Stimulated activated naive B cell treated with anti-CD40 and anti-IgM and Interleukin-4, amounts not matched to agents 10 μg/mL and 1 μg/mL and 100 μg/mL, for 72 hours (primary cell): ENCODE results near the gene GFRA1.

ENCODE experiments used
- ATAC-seq, 2 donors: fragments of 150-1000 bp; cut with Tn5 transposase; replicated peaks; 2 replicates each; pipeline ENCODE4 v1.10.0; 2021; ENCODE audit warnings: moderate library complexity in 1 of 2
- DNase-seq: peaks from one replicate; pipeline ENCODE4 v3.0.0; 2021
- H3K27ac Mint-ChIP-seq: one replicate; pipeline ENCODE4 v1.8.0; 2022; ENCODE audit warnings: mild to moderate bottlenecking, mixed read lengths
- H3K27me3 Mint-ChIP-seq, 2 donors: one replicate each; pipeline ENCODE4 v1.8.0; 2022; ENCODE audit warnings: mixed read lengths in 2 of 2
- H3K36me3 Mint-ChIP-seq, 2 donors: one replicate each; pipeline ENCODE4 v1.8.0; 2022; ENCODE audit warnings: mixed read lengths in 2 of 2, mild to moderate bottlenecking in 1 of 2
- H3K4me1 Mint-ChIP-seq, 2 donors: one replicate each; pipeline ENCODE4 v1.8.0; 2022; ENCODE audit warnings: mixed read lengths in 2 of 2, mild to moderate bottlenecking in 1 of 2
- H3K4me3 Mint-ChIP-seq, 2 donors: one replicate each; pipeline ENCODE4 v1.8.0; 2022; ENCODE audit warnings: mild to moderate bottlenecking in 2 of 2, mixed read lengths in 2 of 2, moderate library complexity in 1 of 2
- H3K9me3 Mint-ChIP-seq, 2 donors: one replicate each; pipeline ENCODE4 v1.8.0; 2022; ENCODE audit warnings: mixed read lengths in 2 of 2, mild to moderate bottlenecking in 1 of 2

Gene GFRA1

DNA sequence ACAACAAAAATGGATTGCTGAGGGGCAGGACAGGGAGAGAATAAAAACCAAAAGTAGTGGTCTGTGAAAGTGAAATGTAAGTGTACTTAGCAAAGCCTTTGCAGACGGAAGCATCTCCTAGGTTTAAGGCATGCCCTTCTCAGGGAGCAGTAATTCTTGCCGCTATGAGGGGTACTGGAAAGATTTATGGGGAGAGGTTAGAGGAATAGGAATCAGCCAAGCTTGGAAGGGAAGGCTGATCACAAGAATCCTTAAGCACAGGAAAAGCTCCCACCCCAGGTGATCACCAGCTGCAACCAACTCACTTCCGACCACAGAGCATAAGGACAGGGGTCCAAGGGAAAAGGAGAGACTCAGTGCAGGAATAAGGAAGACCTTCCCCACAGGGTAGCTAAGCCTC, 10.3 kb downstream of the GFRA1 start:
- no peak for ATAC-seq
- DNase-seq, result no peak
- H3K27me3 Mint-ChIP-seq, result peaks cover 2 to 16% of the 10 kb centered on the region in 2 donors
- no peaks in the 10 kb centered on the region for H3K36me3 Mint-ChIP-seq
- H3K4me1 Mint-ChIP-seq, result no peaks in the 10 kb centered on the region
- H3K27ac Mint-ChIP-seq, result no peak overlapping the region
- H3K9me3 Mint-ChIP-seq, result no peaks in the 10 kb centered on the region
- no peak overlapping the region for H3K4me3 Mint-ChIP-seq

DNA sequence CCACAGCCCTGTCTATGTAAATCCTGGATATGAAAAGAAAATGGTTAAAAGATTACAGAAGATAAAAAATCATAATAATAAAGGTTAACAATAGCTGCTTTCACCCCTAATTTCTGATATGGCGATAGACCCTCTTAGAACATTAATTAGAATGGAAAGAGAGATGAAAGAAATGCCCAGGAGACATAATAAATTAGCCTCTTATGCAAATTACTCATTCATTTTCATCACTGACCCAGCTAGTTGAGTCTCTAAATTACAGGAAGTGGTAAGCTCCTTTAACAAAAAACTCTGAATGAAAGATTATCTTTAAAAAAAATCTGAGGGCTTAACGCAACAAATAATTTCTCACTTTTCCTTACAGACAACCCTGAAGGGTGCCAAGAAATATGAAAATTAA, 12.4 kb downstream of the GFRA1 start:
- H3K4me1 Mint-ChIP-seq, result no peaks in the 10 kb centered on the region

DNA sequence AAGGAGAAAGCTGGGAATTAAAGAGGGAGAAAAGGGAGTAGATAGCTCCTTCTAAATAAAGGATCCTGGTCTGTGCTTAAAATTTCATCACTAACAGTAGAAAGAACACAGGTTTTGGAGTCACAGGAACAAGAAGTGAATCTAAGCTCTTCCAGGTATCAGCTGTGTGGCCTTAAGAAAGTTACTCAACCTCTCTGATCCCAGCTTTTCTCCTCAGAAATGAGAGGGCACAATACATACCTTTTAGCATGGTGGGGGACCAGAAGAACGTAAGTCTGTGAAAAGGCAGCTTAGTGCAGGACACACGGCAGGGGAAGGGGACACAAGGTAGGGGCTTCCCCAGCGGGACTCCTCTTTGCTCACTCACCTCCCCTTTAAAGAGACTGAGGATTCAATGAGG, 13.4 kb downstream of the GFRA1 start:
- no peaks in the 10 kb centered on the region for H3K4me1 Mint-ChIP-seq
- peaks cover 0 to 16% of the 10 kb centered on the region in 2 donors for H3K27me3 Mint-ChIP-seq
- ATAC-seq, result no peak
- no peaks in the 10 kb centered on the region for H3K9me3 Mint-ChIP-seq
- DNase-seq, result no peak
- no peak overlapping the region for H3K27ac Mint-ChIP-seq
- H3K36me3 Mint-ChIP-seq, result no peaks in the 10 kb centered on the region
- H3K4me3 Mint-ChIP-seq, result no peak overlapping the region

More for the DNA sequence above, 12.4 kb downstream of the GFRA1 start:
- H3K27me3 Mint-ChIP-seq, result peaks cover 0 to 16% of the 10 kb centered on the region in 2 donors
- H3K4me3 Mint-ChIP-seq, result no peak overlapping the region
- H3K36me3 Mint-ChIP-seq, result no peaks in the 10 kb centered on the region
- no peak overlapping the region for H3K27ac Mint-ChIP-seq
- DNase-seq (no peak), ATAC-seq (no peak)
- no peaks in the 10 kb centered on the region for H3K9me3 Mint-ChIP-seq

DNA sequence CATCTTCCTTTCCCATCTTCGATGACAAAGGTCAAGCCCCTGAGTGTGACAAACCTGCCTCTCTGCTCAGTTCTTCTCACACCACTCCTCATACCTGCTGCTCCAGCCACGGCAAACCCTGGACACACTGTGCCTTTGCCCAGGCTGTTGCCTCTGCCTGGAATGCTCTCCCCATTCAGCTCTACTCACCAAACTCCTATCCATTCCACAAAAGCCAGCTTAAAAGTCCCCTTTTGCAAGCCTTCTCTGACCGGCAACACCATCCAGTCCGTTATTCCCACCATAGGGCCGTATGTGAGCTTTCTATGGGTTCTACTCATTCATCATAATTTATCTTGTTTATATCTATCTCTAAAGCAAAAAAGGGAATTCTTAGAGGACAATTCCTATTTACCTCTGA, 15.2 kb downstream of the GFRA1 start:
- no peaks in the 10 kb centered on the region for H3K9me3 Mint-ChIP-seq
- peaks cover 0 to 16% of the 10 kb centered on the region in 2 donors for H3K27me3 Mint-ChIP-seq
- ATAC-seq (no peak), DNase-seq (no peak)
- H3K4me1 Mint-ChIP-seq, result no peaks in the 10 kb centered on the region
- H3K4me3 Mint-ChIP-seq, result no peak overlapping the region
- H3K36me3 Mint-ChIP-seq, result no peaks in the 10 kb centered on the region
- no peak overlapping the region for H3K27ac Mint-ChIP-seq

DNA sequence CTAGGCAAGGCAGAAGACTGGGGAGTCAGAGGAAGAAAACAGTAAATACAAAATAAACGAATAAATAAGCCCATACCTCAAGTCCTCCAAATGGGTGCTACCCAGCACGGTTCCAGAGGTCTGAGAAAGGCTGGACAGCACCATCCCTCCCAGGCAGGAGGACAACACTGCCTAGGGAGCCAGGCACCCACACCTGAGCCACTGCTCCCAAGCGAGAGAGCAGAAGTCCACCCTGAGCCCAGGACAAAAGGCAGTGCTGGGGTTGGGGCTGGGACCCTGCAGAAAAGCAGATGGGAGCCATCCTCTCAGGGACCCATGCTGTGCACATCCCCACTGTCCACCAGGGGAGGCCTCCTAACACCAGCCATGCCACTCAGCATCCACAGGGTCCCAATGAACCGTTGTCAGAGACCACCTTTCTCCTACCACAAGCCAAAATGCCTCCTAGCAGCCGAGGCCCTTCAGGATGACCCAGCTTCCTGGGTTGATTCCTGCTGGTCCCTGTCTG, 16.2 kb downstream of the GFRA1 start:
- no peak overlapping the region for H3K4me3 Mint-ChIP-seq
- ATAC-seq (no peak), DNase-seq (no peak)
- H3K9me3 Mint-ChIP-seq, result no peaks in the 10 kb centered on the region
- peaks cover 0 to 16% of the 10 kb centered on the region in 2 donors for H3K27me3 Mint-ChIP-seq
- no peak overlapping the region for H3K27ac Mint-ChIP-seq
- H3K36me3 Mint-ChIP-seq, result no peaks in the 10 kb centered on the region
- H3K4me1 Mint-ChIP-seq, result no peaks in the 10 kb centered on the region

DNA sequence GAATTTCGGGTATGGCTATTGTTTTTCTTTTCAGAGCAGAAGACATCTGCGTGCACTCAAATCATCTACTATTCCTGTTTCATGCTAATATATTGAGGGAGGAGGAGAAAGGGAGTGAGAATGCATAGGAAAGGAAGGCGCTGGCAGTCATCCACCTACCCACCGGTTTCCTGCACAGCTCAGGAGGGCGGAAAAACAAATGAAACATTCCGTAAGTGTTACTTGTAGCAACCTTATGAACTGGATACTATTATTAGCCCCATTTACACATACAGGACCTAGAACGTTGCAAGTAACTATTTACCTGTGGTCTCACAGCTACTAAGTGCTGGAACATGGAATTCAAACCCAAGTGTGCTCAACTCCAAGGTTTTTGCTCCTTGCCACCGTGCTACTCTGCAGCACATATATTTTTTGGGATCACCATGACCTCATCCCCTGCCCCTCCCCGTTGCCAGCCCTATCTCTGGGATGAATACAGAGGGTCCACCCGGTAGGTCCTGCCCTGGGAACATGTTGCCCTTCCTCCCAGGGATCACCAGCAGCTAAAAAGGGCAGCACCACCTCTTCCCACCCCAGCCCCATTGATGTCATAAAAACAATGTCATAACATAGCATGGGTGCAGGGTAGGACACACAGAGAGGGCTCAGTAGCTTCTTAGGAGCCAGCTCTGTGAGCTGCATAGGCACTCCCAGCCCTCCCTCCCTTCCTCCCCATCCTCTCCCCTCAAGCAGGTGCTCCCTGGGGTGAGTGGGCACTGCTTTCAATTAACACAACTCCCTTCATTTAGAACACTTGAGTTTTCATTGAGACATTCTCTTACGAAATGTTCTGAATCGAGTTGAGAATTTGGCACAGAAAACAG, 16.9 kb downstream of the GFRA1 start:
- Mint-ChIP-seq H3K4me1 (no peaks in the 10 kb centered on the region), H3K36me3 (no peaks in the 10 kb centered on the region), H3K9me3 (no peaks in the 10 kb centered on the region), H3K27ac (no peak overlapping the region), H3K4me3 (no peak overlapping the region), H3K27me3 (peaks cover 0 to 16% of the 10 kb centered on the region in 2 donors)
- ATAC-seq, result no peak
- DNase-seq, result no peak

DNA sequence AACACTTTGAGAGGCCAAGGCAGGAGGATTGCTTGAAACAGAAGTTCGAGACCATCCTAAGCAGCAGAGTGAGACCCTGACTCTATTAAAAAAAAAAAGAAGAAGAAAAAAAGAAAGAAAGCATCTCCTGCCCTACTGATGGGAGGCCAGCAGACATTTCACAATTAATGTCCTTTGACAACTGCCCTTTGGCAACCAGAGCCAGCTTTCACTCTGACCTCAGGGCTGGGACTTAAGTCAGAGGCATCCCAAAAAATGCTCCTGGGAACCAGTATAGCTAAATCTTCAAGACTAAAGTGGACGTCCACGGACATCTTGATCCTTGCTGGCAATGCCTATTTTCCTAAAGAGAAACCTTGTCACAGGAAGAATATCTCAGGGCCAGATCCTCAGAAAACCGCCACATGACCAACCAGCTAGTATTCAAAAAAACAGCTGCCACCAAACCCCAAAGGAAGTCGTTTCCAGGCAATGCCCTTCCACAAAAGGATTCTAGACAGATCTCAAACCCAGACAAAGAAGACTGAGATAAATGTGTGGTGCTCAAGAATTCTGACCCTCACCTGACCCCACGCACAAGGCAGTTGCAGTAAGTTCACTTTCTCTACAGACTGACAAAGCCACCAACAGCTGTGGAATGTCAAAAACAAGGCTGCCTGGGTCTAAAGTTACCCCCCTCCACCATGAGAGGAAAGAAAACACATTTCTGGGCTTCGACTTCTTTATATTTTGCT, 18.4 kb downstream of the GFRA1 start:
- no peaks in the 10 kb centered on the region for H3K4me1 Mint-ChIP-seq
- DNase-seq, result no peak
- ATAC-seq, result no peak

DNA sequence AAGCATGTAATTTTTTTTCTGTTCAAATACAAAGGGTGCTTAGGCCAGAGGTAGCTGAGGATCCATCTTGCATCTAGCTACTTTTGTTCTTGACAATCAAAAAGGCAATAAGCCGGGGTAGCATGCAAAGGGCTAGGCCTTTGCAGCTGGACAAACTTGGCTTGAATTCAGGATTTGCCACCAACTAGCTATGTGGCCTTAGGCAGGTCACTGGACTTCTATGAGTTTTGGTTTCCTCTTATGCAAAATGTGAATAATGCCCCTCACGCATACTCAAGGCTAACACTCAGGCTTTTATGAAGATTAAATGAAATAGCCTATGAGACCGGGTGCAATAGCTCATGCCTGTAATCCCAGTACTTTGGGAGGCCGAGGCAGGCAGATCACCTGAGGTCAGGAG, 19.3 kb downstream of the GFRA1 start:
- DNase-seq (no peak), ATAC-seq (no peak)
- H3K27me3 Mint-ChIP-seq, result peaks cover 0 to 9% of the 10 kb centered on the region in 2 donors
- H3K4me1 Mint-ChIP-seq, result no peaks in the 10 kb centered on the region
- H3K9me3 Mint-ChIP-seq, result no peaks in the 10 kb centered on the region
- H3K27ac Mint-ChIP-seq, result no peak overlapping the region
- H3K36me3 Mint-ChIP-seq, result no peaks in the 10 kb centered on the region
- no peak overlapping the region for H3K4me3 Mint-ChIP-seq

More for the DNA sequence above, 18.4 kb downstream of the GFRA1 start:
- Mint-ChIP-seq H3K36me3 (no peaks in the 10 kb centered on the region), H3K4me3 (no peak overlapping the region), H3K27me3 (peaks cover 0 to 13% of the 10 kb centered on the region in 2 donors), H3K9me3 (no peaks in the 10 kb centered on the region), H3K27ac (no peak overlapping the region)

DNA sequence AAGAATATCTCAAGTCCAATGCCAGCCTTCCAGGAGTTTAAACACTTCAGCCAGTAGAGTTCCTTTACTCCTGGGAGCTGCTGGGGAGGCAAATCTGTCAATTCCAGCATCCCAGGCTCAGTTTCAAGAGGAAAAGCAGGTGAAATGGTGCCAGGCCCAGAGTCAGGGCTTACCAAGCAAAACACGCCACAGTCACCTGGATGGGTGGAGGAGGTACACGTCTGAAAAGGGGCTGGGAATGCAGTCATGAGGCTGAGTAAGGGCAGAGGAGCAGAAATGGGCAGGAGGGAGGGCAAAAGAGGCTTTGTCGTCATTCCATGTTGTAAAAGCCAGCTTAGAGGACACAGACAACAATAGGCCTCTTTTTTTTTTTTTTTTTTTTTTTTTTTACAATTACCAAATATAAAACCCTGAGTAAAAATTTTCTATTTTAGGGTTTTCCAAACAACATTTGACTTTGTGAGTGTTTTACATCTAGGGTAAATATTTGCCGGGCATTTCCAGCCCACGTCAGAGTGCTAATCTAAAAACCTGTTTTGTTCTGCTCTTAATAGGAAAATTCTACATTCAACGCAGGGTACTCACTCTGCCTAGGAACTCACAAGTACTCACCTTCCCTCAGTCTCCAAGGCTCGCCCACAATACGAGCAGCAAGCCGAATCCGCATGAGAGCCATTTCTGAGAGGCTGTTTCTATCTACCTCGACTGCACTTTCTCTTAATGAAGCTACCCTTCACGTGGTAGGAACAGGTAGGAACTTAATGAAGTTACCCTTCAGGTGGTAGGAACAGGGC, 21.2 kb downstream of the GFRA1 start:
- no peak overlapping the region for H3K4me3 Mint-ChIP-seq
- H3K9me3 Mint-ChIP-seq, result no peaks in the 10 kb centered on the region
- H3K36me3 Mint-ChIP-seq, result no peaks in the 10 kb centered on the region
- H3K27me3 Mint-ChIP-seq, result peaks cover 0 to 3% of the 10 kb centered on the region in 2 donors
- ATAC-seq (no peak), DNase-seq (no peak)
- H3K4me1 Mint-ChIP-seq, result no peaks in the 10 kb centered on the region
- no peak overlapping the region for H3K27ac Mint-ChIP-seq

DNA sequence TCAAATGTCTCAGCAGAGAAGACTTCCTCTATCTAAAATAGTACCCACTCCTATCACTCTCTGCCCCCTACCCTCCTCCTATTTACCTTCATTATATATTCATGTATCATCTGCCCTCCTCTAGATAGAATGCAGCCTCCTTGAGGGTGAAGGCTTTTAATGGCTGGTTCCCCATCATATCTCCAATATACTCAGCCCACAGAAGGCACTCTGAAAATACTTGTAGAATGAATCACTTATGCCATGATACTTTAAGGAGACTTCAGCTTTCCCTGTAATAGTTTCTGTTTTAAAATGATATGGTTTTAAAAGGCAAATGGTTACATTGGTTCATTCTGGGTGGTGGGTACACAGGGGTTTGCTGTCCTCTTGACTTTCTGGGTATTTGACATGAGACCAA, 25.3 kb downstream of the GFRA1 start:
- H3K27me3 Mint-ChIP-seq, result no peaks in the 10 kb centered on the region
- ATAC-seq (no peak), DNase-seq (no peak)
- H3K27ac Mint-ChIP-seq, result no peak overlapping the region
- H3K9me3 Mint-ChIP-seq, result peaks cover 0 to 2% of the 10 kb centered on the region in 2 donors
- no peaks in the 10 kb centered on the region for H3K4me1 Mint-ChIP-seq
- H3K4me3 Mint-ChIP-seq, result no peak overlapping the region
- H3K36me3 Mint-ChIP-seq, result no peaks in the 10 kb centered on the region

DNA sequence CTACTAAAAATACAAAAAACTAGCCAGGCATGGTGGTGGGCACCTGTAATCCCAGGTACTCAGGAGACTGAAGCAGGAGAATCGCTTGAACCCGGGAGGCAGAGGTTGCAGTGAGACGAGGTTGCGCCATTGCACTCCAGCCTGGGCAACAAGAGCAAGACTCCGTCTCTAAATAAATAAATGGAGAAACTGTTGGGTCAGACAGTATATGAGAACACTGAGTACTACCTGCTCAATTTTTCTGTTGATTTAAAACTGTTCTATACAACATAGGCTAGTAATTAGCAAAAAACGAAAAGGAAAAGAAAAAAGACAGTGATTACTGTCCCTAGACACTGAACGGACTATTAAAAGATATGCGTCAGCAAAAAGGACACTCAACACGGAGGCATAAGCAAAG, 26.7 kb downstream of the GFRA1 start:
- H3K9me3 Mint-ChIP-seq, result peaks cover 0 to 2% of the 10 kb centered on the region in 2 donors
- no peaks in the 10 kb centered on the region for H3K27me3 Mint-ChIP-seq
- H3K4me1 Mint-ChIP-seq, result no peaks in the 10 kb centered on the region
- H3K4me3 Mint-ChIP-seq, result no peak overlapping the region
- ATAC-seq (no peak), DNase-seq (no peak)
- H3K27ac Mint-ChIP-seq, result no peak overlapping the region
- H3K36me3 Mint-ChIP-seq, result no peaks in the 10 kb centered on the region

DNA sequence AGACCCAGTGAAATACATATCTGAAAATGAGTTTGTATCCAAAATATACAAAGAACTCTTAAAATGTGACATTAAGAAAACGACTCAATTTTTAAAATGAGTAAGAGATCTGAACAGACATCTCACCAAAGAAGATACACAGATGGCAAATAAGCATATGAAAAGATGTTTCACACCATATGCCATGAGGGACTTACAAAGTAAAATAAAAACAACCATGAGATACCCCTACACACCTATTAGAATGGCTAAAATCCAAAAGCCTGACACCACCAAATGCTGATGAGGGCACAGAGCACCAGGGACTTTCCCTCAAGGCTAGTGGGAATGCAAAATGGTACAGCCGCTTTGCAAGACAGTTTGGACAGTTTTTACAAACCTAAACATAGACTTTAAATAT, 27.9 kb downstream of the GFRA1 start:
- peaks cover 0 to 2% of the 10 kb centered on the region in 2 donors for H3K9me3 Mint-ChIP-seq
- no peak for ATAC-seq

DNA sequence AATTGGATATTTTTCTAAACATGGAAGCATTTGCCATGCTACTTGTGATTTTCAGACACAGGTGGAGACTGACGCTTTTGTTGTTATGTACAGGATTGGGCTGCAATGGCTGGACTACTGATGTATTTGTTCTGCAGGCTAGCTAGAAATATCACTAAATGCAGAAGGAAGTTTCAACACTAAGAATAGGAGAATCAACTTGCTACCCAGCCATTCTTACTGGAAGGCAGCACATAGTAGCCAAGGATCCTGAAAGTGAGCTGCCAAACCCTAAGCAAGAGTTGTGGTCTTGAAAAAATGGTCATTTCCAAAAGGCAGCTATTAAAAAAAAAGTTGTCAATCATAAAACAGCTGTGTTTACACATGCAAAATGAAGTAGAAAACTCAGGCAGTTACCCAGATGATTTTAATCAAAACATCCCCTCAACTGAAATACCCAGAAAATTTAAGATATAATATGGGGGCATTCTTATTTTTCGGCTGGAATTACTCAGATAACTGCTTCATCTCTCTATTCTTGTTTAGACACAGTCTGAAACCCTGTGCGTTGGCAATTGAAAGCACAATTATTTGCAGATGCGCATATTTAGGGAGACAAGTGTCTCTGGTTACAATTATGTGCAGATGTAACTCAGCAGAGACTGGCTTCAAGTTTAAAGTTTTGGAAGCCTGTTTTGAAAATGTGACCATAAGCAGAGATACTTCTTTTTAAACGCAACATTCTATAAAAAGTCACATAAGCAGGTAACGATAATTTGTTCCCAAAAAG, 31.2 kb downstream of the GFRA1 start:
- no peak overlapping the region for H3K4me3 Mint-ChIP-seq

More for the DNA sequence above, 27.9 kb downstream of the GFRA1 start:
- H3K4me1 Mint-ChIP-seq, result no peaks in the 10 kb centered on the region
- H3K36me3 Mint-ChIP-seq, result no peaks in the 10 kb centered on the region
- no peak overlapping the region for H3K4me3 Mint-ChIP-seq
- DNase-seq, result no peak
- no peak overlapping the region for H3K27ac Mint-ChIP-seq
- no peaks in the 10 kb centered on the region for H3K27me3 Mint-ChIP-seq

More for the DNA sequence above, 31.2 kb downstream of the GFRA1 start:
- Mint-ChIP-seq H3K27me3 (peaks cover 0 to 4% of the 10 kb centered on the region in 2 donors), H3K9me3 (peaks cover 0 to 2% of the 10 kb centered on the region in 2 donors), H3K27ac (no peak overlapping the region), H3K36me3 (no peaks in the 10 kb centered on the region), H3K4me1 (no peaks in the 10 kb centered on the region)
- DNase-seq (no peak), ATAC-seq (no peak)
